Anterior cingulate cortex (tissue), 58 donors: ENCODE data around the gene UBC.

Source experiments
- DNase-seq, 58 donors: peaks; one replicate each; lab custom pipeline; 2025; lab: John Stamatoyannopoulos, UW

The UBC gene

DNA sequence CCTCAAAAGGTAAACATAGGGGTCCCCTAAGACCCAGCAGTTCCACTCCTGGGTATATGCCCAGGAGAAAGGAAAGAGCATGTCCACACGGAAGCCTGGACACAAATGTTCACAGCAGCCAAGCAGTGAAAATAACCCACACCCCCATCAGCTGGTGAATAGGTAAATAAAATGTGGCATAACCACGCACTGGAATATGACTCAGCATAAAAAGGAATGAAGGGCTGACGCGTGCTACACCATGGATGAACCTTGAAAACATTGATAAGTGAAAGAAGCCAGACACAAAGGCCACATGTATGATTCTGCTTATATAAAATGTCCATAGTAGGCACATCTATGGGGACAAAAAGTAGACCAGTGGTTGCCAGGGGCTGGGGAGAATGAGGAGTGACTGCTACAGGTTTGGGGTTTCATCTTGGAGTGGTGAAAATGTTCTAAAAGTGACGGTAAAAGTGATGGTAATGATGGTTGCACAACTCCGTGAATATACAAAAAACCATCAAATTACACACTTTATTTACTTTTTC, 47.0 kb downstream of the UBC start:
- DNase-seq, result no peak

GRCh38 chr12:124866883-124867400, 47.5 kb downstream of the UBC start:
- no peak for DNase-seq

DNA sequence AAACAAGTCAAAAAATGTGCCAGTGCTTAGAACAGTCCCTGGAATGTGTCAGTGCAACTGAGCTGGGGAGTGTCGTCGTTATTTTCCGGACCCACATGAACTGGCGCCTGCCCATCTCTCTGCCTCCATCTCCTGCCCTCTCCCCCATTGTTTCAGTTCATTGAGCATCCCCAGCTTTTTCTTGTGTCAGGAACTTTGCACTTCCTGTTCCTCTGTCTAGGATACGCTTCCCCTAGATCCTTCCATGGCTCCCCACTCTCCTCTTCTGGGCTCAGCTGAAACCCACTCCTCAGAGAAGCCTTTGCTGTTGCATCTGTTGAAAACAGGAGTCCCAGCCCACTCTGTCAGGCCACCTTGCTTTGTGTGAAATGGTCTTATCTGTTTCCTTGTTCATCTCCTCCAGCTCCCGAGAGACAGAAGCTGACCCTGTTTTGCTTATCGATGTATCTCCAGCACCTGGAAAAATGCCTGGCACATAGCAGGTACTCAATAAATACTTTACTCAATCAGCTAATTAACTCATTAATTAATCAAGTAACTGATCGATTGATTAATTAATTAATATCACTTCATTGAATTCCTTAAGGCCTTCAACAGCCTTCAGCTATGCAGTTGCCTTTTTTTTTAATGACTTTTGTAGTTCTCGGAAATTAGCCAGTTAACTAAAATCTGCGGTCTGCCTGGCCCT, 48.1 kb downstream of the UBC start:
- no peak for DNase-seq

- no peak for DNase-seq
Observed at GRCh38 chr12:124865728-124866127, 48.7 kb downstream of the UBC start.

GRCh38 chr12:124864326-124864752, 50.1 kb downstream of the UBC start:
- peak in 1 of 58 donors; percentile 42 for DNase-seq

- DNase-seq, result peak in 56 of 58 donors; percentile 15 to 91 (median 79)
Observed at GRCh38 chr12:124863416-124864325, 50.8 kb downstream of the UBC start, which contains the start of gene SCARB1. SCARB1 (minus strand) TSS chr12:124863864; CDS start chr12:124863720, 144 bp downstream.

DNA sequence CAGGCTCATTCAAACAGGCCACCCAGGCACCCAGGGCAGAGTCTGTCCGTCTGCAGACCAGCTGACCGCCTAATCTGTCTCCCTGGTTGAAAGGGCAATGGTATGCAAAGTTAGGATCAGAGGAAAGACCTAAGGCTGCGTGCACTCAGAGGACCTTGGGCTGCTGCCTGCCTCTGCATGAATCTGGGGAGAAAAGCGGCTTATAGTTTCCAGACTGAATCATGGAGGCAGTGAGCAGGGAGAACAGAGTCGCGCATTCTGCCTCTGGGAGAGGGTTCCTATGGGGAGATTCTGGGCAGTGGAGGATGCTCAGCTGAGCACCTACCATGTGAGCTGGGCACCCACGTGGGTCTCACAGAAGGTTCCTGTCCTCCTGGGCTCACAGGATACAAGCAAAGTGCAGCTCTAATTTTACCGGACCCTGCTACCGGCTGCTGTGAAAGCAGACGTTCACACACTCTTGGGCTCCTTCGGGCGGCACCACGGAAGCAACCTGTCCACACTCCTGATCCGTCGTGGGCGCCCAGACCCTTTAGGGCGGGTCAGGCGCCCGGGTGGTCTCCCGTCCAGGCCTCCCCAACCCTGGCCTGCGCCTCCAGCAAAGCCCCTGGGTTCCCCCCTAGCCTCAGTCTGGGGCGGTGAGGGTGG, 51.6 kb downstream of the UBC start:
- peak in 48 of 58 donors; percentile 12 to 75 (median 48) for DNase-seq

DNA sequence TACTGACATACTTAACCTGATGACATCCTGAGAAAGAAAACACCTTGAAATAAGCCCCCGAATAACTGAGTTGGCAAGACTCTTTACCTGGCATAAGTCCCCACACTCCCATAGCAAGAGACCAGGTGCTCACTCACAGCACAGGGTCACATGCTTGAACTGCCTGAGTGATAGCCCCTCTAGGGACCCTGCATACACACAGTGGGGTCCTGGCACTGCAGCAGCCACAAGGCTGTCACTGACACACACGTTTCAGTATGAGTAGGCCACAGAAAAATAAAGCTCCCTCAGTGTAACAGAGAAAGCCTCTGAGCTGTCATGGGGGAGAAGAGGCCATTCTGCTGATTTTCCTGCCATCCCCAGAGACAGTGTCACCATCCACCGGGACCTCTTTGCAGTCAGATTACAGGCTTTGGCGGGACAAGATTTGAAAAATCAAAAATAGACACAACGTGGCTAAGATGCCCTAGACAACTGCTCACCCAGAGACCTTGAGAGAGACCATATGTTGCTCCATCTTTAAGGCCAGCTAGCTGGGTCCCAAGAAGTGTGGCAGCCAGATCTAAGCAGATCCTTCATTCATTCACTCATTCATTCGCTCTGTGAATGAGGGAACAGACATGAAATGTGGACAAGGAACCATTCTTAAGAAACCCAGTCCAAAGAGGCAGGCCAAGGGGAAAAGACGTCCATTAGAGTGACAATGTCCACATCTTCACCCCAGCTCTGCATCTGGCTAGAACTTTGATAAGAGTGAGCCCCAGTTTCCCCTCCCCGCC, 52.4 kb downstream of the UBC start:
- peak in 3 of 58 donors; percentile 45 to 49 (median 46) for DNase-seq
